Measurements from ENCODE around the gene MYMX. TPM values are rescaled to one million over a fixed set of nuclear protein-coding genes. Genes with fewer than 3 reads are reported as not detected.

MYMX gene
- total and polyA plus RNA-seq, 2 of the 13 experiments (the other 11 are each of a cell fraction or from before 2014, with no cell fraction given), result not detected

DNA sequence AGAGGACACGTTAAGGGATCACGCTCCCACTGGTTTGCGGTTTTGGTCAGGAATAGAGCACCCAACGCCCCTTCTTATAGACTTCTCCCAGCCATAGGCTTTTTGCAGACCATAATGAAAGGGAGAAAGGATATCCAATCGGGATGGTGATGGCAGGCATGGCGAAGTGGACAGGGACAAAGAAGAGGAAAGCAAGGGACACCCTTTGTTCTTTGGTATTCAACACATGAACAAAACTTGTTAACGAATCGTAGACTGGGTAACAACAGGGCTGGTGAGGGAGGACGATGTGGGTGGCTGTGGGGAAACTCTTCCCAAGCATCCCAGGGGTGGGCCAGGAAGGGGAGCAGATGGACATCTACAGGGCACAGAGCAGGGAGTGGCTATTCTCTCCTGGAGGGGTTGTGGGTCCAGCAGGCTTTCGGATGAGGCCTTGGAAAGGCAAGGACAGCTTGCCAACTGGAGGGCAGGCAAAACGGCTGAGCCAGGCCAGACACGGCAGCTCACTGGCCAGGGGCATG, 28.7 kb downstream of the MYMX start (continued):
- TF ChIP-seq ZNF232 (CRISPR knock-in tag; IDR thresholded peaks at IDR 0.05; ENCODE audit: borderline replicate concordance), result no peak
- TF ChIP-seq MTF2 (CRISPR knock-in tag; IDR thresholded peaks at IDR 0.05; ENCODE audit: borderline replicate concordance), result 0 out of 2 replicates have a peak, but pooled peaks have one; percentile 84
- no peak for TF ChIP-seq ZNF607 (CRISPR knock-in tag; IDR thresholded peaks at IDR 0.05; ENCODE audit: borderline replicate concordance)
- TF ChIP-seq NFKBIZ (CRISPR knock-in tag; IDR thresholded peaks at IDR 0.05), result 0 out of 2 replicates have a peak, but pooled peaks have one; percentile 22
- peak; percentile 33; the same call in 1 of the 2 replicates for TF ChIP-seq ZNF296 (CRISPR knock-in tag; conservative IDR thresholded peaks at IDR 0.05)
- TF ChIP-seq TRAFD1 (CRISPR knock-in tag; IDR thresholded peaks at IDR 0.05; ENCODE audit: borderline replicate concordance), result peak; percentile 29; the same call in 1 of the 2 replicates
- no peak for TF ChIP-seq TRIM24 (CRISPR knock-in tag; IDR thresholded peaks at IDR 0.05)
- TF ChIP-seq STAT6 (CRISPR knock-in tag; IDR thresholded peaks at IDR 0.05; ENCODE audit: borderline replicate concordance), result no peak
- no peak for TF ChIP-seq MEIS2 (CRISPR knock-in tag; IDR thresholded peaks at IDR 0.05)
- TF ChIP-seq FOXC1 (CRISPR knock-in tag; IDR thresholded peaks at IDR 0.05; ENCODE audit: borderline replicate concordance), result peak; percentile 67; the same call in 1 of the 2 replicates
- no peak for TF ChIP-seq TBX2 (CRISPR knock-in tag; IDR thresholded peaks at IDR 0.05; ENCODE audit: borderline replicate concordance)
- no peak for TF ChIP-seq SUZ12 (IDR thresholded peaks at IDR 0.05; ENCODE audit: low read depth, low read length)
- no peak for TF ChIP-seq SMC3 (IDR thresholded peaks at IDR 0.05; ENCODE audit: low read length)
- no peak for TF ChIP-seq KAT8 (CRISPR knock-in tag; IDR thresholded peaks at IDR 0.05)
- no peak for TF ChIP-seq TSC22D2 (CRISPR knock-in tag; IDR thresholded peaks at IDR 0.05; ENCODE audit: borderline replicate concordance)
- TF ChIP-seq YEATS2 (CRISPR knock-in tag; IDR thresholded peaks at IDR 0.05; ENCODE audit: borderline replicate concordance), result no peak
- TF ChIP-seq, protein P1, sequence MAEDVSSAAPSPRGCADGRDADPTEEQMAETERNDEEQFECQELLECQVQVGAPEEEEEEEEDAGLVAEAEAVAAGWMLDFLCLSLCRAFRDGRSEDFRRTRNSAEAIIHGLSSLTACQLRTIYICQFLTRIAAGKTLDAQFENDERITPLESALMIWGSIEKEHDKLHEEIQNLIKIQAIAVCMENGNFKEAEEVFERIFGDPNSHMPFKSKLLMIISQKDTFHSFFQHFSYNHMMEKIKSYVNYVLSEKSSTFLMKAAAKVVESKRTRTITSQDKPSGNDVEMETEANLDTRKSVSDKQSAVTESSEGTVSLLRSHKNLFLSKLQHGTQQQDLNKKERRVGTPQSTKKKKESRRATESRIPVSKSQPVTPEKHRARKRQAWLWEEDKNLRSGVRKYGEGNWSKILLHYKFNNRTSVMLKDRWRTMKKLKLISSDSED (CRISPR knock-in tag; IDR thresholded peaks at IDR 0.05), result no peak
- TF ChIP-seq ZNF776 (CRISPR knock-in tag; IDR thresholded peaks at IDR 0.05), result 0 out of 2 replicates have a peak, but pooled peaks have one; percentile 42
- TF ChIP-seq, protein P2, sequence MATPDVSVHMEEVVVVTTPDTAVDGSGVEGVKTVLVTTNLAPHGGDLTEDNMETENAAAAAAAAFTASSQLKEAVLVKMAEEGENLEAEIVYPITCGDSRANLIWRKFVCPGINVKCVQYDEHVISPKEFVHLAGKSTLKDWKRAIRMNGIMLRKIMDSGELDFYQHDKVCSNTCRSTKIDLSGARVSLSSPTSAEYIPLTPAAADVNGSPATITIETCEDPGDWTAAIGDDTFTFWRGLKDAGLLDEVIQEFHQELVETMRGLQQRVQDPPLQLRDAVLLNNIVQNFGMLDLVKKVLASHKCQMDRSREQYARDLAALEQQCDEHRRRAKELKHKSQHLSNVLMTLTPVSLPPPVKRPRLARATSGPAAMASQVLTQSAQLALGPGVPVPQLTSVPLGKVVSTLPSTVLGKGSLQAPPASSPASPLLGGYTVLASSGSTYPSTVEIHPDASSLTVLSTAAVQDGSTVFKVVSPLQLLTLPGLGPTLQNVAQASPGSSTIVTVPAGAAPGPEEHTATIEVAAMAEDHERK (CRISPR knock-in tag; IDR thresholded peaks at IDR 0.05; ENCODE audit: low read depth), result no peak
